Type B pancreatic cell (in vitro differentiated cells): ENCODE measurements around the gene AIG1. TPM values are rescaled to one million over a fixed set of nuclear protein-coding genes. Genes with fewer than 3 reads are reported as not detected.
"Not testable (repeated sequence)": the region's sequence is repeated elsewhere in the genome, so short reads cannot be mapped to it uniquely, and the experiment has no call there.

ENCODE experiments used
- DNase-seq: peaks from one replicate; pipeline ENCODE4 v3.0.0; 2021; ENCODE audit warnings: mixed read lengths; ENCODE audit not compliant: unreplicated experiment; ENCODE audit errors: extremely low spot score
- H3K27ac Mint-ChIP-seq: 2 replicates; pipeline ENCODE4 v1.8.0; 2021; ENCODE audit warnings: mild to moderate bottlenecking, mixed read lengths
- H3K27me3 Mint-ChIP-seq: 2 replicates; pipeline ENCODE4 v1.8.0; 2021; ENCODE audit warnings: mixed read lengths
- H3K36me3 Mint-ChIP-seq: 2 replicates; pipeline ENCODE4 v1.8.0; 2021; ENCODE audit warnings: mixed read lengths
- H3K4me1 Mint-ChIP-seq: one replicate; pipeline ENCODE4 v1.8.0; 2021; ENCODE audit warnings: mixed read lengths; ENCODE audit not compliant: unreplicated experiment
- H3K4me3 Mint-ChIP-seq: 2 replicates; pipeline ENCODE4 v1.8.0; 2021; ENCODE audit warnings: mild to moderate bottlenecking, mixed read lengths
- H3K9me3 Mint-ChIP-seq: 2 replicates; pipeline ENCODE4 v1.8.0; 2021; ENCODE audit warnings: mixed read lengths
- total RNA-seq: library from RNA; stranded (reverse); gene quantifications from 2 replicates; pipeline ENCODE4 v1.2.1, GENCODE V29; 2021; ENCODE audit warnings: low replicate concordance
- TF ChIP-seq, protein P1 (sequence below): fragments of 200-600 bp; sonication (generic); conservative IDR thresholded peaks from 2 replicates; pipeline ENCODE4 v1.5.0; 2021; ENCODE audit warnings: antibody characterized with exemption, mild to moderate bottlenecking

AIG1 gene
- total RNA-seq, 1 donor from 2014 or later = 34.3 TPM

DNA sequence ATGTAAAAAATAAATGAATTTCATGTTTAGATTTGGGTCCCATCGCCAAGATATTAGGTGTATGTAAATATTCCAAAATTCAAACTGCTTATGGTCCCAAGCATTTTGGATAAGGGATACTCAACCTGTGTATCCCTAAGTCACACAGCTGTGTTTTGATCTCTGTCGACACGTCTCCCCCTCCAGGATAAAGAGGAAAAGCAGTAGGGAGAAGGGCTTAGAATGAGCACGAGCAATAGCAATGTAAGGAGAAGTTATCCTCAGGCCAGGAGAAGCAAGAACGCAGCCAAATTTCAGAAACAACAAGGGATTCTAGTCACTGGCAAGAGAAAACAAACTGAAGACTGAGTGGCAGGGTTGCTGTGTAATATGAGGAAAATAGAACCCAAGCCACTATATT is 181.2 kb downstream of the AIG1 start:
- peaks cover 5% of the 10 kb centered on the region for H3K9me3 Mint-ChIP-seq
- H3K27me3 Mint-ChIP-seq = no peaks in the 10 kb centered on the region
- no peak overlapping the region for H3K4me3 Mint-ChIP-seq
- no peak for DNase-seq
- H3K36me3 Mint-ChIP-seq = peaks cover 5% of the 10 kb centered on the region
- no peak overlapping the region for H3K27ac Mint-ChIP-seq
- no peaks in the 10 kb centered on the region for H3K4me1 Mint-ChIP-seq
- TF ChIP-seq, protein P1, sequence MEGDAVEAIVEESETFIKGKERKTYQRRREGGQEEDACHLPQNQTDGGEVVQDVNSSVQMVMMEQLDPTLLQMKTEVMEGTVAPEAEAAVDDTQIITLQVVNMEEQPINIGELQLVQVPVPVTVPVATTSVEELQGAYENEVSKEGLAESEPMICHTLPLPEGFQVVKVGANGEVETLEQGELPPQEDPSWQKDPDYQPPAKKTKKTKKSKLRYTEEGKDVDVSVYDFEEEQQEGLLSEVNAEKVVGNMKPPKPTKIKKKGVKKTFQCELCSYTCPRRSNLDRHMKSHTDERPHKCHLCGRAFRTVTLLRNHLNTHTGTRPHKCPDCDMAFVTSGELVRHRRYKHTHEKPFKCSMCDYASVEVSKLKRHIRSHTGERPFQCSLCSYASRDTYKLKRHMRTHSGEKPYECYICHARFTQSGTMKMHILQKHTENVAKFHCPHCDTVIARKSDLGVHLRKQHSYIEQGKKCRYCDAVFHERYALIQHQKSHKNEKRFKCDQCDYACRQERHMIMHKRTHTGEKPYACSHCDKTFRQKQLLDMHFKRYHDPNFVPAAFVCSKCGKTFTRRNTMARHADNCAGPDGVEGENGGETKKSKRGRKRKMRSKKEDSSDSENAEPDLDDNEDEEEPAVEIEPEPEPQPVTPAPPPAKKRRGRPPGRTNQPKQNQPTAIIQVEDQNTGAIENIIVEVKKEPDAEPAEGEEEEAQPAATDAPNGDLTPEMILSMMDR = no peak

DNA sequence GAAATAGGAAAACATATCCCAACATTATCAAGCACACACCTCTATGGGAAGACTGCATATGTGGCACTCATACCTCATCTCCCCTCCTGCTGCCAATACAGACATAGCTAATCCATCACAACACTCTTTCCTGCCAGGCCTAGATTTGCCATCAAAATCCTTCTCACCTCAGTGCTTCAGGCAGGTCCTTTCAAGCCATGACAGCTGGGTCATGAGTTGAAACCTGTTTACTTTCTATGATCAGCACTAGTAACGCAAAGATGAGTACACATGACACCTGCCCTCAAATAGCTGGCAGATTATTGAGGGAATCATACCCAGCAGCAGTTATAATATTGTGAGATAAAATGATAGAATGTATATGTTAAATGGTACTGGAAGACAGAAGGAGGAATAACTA is 183.1 kb downstream of the AIG1 start:
- H3K27ac Mint-ChIP-seq = no peak overlapping the region
- no peaks in the 10 kb centered on the region for H3K4me1 Mint-ChIP-seq
- H3K36me3 Mint-ChIP-seq = peaks cover 5% of the 10 kb centered on the region
- DNase-seq = no peak
- TF ChIP-seq, protein P1 = no peak
- H3K27me3 Mint-ChIP-seq = no peaks in the 10 kb centered on the region
- peaks cover 5% of the 10 kb centered on the region for H3K9me3 Mint-ChIP-seq
- H3K4me3 Mint-ChIP-seq = no peak overlapping the region

DNA sequence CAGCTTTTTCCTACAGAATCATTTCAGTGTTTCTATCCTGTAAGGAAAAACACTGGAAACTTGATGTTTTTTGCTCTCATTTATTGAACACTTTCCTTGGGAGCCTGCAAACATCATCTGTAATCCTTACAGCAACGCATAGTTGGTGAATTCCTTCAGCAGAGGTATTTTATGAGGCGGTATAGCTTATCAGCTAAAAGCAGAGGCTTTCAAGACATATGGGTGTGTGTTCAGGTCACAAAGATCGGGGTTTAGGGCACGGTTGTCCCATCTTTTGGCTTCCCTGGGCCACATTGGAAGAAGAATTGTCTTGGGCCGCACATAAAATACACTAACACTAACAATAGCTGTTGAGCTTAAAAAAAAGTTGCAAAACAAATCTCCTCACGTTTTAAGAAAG is 185.0 kb downstream of the AIG1 start:
- TF ChIP-seq, protein P1 = no peak
- peaks cover 5% of the 10 kb centered on the region for H3K9me3 Mint-ChIP-seq
- H3K4me1 Mint-ChIP-seq = no peaks in the 10 kb centered on the region
- no peak for DNase-seq
- no peak overlapping the region for H3K4me3 Mint-ChIP-seq
- H3K36me3 Mint-ChIP-seq = peaks cover 5% of the 10 kb centered on the region
- H3K27ac Mint-ChIP-seq = no peak overlapping the region
- H3K27me3 Mint-ChIP-seq = no peaks in the 10 kb centered on the region

DNA sequence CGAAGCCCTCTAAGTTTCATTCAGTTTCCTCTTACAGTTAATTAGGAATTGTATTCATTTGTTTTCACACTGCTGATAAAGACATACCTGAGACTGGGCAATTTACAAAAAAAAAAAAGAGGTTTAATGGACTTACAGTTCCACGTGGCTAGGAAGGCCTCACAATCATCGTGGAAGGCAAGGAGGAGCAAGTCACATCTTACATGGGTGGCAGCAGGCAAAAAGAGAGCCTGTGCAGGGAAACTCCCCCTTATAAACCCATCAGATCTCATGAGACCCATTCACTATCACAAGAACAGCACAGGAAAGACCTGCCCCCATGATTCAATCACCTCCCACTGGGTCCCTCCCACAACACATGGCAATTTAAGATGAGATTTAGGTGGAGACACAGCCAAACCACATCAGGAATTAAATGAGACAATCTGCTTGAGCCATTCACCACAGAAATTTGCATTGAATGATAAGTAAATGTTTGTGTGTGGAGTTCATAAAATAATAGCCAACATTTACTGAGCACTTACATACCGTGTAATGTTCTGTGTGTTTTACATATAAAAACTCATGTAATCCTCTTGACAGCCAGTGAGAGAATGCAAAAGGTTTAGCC is 185.6 kb downstream of the AIG1 start:
- H3K36me3 Mint-ChIP-seq, H3K27me3 Mint-ChIP-seq, DNase-seq, H3K9me3 Mint-ChIP-seq, H3K4me1 Mint-ChIP-seq, H3K27ac Mint-ChIP-seq, H3K4me3 Mint-ChIP-seq: not testable (repeated sequence)

DNA sequence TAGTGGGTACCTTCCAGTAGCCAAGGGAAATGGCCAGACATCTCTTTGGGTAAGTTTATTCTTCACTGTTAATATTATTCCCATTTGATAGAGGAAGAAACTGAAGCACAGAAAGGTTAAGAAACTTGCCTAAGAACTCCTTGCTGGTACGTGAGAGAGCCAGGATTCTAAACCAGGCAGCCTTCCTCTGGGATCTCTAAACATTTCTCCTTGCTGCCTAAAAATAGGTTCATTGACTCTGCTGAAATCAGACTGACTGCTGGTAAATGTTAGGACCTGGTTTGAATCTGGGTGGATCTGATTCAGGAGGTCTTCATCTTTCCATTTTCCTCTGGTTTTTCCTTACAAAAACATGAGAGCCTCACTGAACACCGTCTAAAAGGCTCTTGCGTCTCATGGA is 186.9 kb downstream of the AIG1 start:
- no peak overlapping the region for H3K4me3 Mint-ChIP-seq
- peaks cover 5% of the 10 kb centered on the region for H3K9me3 Mint-ChIP-seq
- peaks cover 9% of the 10 kb centered on the region for H3K36me3 Mint-ChIP-seq
- no peak for DNase-seq
- no peaks in the 10 kb centered on the region for H3K27me3 Mint-ChIP-seq
- TF ChIP-seq, protein P1 = no peak
- no peaks in the 10 kb centered on the region for H3K4me1 Mint-ChIP-seq
- H3K27ac Mint-ChIP-seq = no peak overlapping the region

DNA sequence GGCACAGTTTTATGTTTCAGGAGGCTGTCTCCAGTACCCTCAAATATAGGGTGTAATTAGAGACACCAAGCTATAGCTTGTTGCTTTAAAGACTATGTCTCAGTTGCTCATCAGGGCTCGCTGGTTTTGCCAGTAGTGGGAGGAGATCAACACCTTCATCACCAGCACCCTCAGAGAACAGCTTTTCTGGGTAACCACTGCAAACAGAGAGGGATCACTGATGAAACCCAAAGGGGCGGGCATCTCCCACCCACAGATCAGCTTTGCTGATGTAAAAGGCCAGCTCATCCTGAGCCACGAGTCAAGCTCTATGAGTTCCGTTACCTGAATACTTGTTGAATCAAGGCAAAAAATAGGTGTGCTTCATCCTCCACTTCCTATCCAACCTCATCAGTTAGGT is 187.7 kb downstream of the AIG1 start:
- H3K4me1 Mint-ChIP-seq = peaks cover 2% of the 10 kb centered on the region
- H3K27ac Mint-ChIP-seq = no peak overlapping the region
- no peak for DNase-seq
- H3K9me3 Mint-ChIP-seq = peaks cover 5% of the 10 kb centered on the region
- no peaks in the 10 kb centered on the region for H3K27me3 Mint-ChIP-seq
- H3K4me3 Mint-ChIP-seq = no peak overlapping the region
- TF ChIP-seq, protein P1 = no peak
- peaks cover 9% of the 10 kb centered on the region for H3K36me3 Mint-ChIP-seq
